ENCODE results near the gene TYK2. TPM values are rescaled to one million over a fixed set of nuclear protein-coding genes. Genes with fewer than 3 reads are reported as not detected.

The TYK2 gene
- polyA plus RNA-seq, 6 donors from 2014 or later: 26.1 to 67.7 (median 48.5) TPM

DNA sequence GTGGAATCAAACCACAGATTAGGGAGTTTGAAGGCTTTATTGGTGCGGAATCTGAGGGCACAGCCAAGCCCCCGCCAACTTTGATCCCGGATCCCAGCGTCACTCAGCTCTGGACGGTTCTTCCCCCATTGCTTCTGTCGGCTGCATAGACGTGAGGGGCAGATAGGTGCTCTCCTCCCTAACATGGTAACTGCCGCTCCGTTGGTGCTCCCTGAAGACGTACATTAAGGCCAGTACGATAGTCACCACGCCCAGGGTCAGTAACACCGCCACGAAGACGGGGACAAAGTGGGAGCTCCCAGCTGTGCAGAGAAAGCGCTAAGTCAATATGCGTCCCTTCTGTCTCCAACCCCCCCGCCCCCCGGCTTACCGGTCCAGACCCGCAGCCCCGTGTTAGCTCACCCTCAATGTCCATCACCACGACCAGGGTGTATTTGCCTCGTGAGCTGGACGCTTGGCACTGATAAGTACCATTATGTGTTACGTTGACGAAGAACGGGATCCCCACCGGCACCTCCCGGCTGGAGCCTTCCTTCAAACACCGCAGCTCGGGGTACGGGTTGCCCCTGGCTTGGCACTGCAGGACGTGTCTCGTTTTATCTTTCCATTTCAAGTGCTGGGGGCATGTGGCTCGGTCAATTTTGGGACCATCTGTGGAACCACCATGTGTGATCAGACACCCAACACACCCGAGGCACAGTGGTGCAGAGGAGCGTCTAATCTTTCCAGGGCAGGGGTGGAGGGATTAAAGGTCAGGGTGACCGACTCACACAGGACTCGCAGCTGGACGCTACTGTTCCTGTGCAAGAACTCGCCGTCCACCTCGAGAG, 46.4 kb downstream of the TYK2 start:
- ATAC-seq (ENCODE audit: low read depth in 2 of 2) (no peak), DNase-seq (no peak)
- Mint-ChIP-seq H3K27ac (peak overlapping the region; percentile 92 to 98 (median 96)), H3K4me3 (peak overlapping the region; percentile 94 to 99 (median 97)), H3K36me3 (no peaks in the 10 kb centered on the region), H3K4me1 (peaks cover 23 to 56% (median 56%) of the 10 kb centered on the region in 3 donors), H3K9me3 (no peaks in the 10 kb centered on the region), H3K27me3 (no peaks in the 10 kb centered on the region)

DNA sequence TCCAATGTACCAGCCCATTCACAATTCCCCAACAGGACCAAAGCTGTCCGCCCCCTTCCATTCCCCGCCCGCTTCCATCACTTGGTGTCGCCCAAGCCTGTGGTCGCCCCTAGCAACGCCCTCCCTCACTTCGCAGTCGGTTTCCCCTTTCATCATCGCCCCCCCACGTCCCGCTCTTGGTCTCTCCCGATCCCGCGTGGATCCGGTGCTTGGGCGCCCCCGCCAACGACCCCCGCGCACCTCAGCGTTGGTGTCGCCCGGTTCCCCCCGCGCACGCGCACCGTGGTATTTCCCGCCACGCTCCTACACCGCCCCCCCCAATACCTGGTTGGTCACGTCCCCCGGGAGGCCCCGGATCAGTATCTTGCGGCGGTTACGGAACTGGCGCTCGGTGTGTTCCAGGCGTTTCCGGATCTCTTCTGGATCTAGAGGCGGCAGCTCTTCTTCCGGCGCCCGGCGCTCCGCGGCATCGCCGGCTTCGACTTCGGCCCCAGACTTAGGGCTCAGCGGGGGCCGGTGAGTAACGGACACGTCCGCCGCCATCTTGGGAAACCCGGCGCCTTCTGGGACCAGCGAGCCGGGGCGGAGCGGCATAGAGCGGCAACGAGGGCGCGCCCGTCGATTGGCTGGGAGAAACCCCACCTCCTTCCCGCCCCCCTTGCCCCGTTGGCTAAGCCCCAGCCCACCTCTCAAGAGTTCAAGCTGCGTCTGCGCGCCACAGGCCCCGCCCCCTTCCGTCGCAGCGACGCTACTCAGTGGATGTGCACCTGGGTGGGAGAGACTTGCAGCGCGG, 47.2 kb downstream of the TYK2 start, which contains the start of gene RAVER1:
RAVER1 (minus strand) TSS at position 565 of the 793 bp plus-strand sequence; CDS start at position 543, 22 bp downstream.
- peak; percentile 96 for DNase-seq
- peak; percentile 90 to 91 for ATAC-seq (ENCODE audit: low read depth in 2 of 2)
- Mint-ChIP-seq H3K4me1 (peaks cover 15 to 48% (median 48%) of the 10 kb centered on the region in 3 donors), H3K9me3 (no peaks in the 10 kb centered on the region), H3K36me3 (no peaks in the 10 kb centered on the region), H3K27ac (peak within 1 kb of the TSS; percentile 92 to 98 (median 96)), H3K4me3 (peak within 1 kb of the TSS; percentile 94 to 99 (median 97)), H3K27me3 (no peaks in the 10 kb centered on the region)

DNA sequence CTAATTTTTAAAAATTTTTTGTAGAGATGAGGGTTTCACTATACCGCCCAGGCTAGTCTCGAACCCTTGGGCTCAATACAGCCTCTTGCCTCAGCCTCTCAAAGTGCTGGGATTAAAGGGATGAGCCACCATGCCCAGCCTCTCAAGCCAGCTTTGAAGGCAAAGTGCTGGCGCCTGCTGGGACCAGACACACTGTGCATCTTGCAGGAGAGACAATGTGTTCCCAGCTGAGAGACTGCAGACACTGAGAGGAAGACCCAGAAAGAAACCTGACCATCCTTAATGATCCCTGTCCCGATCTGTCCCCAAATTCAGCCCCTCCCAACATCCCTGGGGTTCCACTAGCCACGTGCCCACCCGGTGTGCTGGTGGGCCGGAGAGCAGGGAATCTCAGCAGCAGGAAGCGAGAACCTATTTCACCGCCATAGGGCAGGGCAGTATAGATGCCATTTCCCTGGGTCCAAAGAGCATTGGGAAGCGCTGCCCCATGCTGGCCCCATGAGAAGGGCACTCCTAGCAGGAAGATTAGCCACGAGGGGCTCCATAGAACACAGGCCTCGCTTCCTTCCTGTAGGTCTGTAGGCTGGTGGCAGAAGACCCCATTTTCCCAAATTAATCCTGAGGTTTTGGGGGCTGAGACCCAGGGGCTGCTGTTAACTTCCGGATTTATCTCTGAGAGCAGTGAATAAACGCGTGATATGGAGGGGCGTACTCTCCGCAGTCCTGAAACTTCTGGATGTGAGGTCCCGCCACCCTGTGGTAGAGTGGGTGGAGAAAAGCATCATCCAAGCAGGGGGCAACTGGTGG, 48.0 kb downstream of the TYK2 start:
- Mint-ChIP-seq H3K4me1 (peaks cover 15 to 48% (median 46%) of the 10 kb centered on the region in 3 donors), H3K27me3 (no peaks in the 10 kb centered on the region), H3K4me3 (peak overlapping the region; percentile 94 to 99 (median 97)), H3K27ac (peak overlapping the region; percentile 92 to 98 (median 96)), H3K9me3 (no peaks in the 10 kb centered on the region), H3K36me3 (no peaks in the 10 kb centered on the region)
- no peak for DNase-seq
- ATAC-seq (ENCODE audit: low read depth in 2 of 2): no peak

DNA sequence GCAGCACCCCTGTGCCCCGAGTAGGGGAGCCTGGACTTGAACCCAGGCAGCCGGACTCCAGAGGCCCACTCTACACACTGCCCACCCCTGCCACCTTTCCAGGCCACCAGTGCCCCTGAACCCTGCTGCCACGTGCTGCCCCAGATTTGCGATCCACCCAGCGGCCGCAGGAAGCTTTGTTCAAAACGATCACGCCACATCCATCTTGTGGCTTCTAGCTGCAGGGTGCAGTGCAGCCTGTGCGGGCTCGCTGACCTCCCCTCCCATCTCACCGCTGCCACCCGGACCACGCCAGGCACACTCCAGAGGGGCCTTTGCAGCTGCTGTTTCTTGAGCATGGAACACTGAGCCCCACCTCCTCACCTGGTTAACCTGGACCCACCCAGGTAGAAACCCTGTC, 50.8 kb downstream of the TYK2 start:
- DNase-seq: no peak
- Mint-ChIP-seq H3K27me3 (no peaks in the 10 kb centered on the region), H3K4me1 (peaks cover 15 to 36% (median 36%) of the 10 kb centered on the region in 3 donors), H3K36me3 (no peaks in the 10 kb centered on the region), H3K9me3 (no peaks in the 10 kb centered on the region), H3K27ac (peak overlapping the region in 1 of 6 donors; percentile 88), H3K4me3 (peak overlapping the region in 2 of 8 donors; percentile 10 to 44)
- no peak for ATAC-seq (ENCODE audit: low read depth in 2 of 2)

DNA sequence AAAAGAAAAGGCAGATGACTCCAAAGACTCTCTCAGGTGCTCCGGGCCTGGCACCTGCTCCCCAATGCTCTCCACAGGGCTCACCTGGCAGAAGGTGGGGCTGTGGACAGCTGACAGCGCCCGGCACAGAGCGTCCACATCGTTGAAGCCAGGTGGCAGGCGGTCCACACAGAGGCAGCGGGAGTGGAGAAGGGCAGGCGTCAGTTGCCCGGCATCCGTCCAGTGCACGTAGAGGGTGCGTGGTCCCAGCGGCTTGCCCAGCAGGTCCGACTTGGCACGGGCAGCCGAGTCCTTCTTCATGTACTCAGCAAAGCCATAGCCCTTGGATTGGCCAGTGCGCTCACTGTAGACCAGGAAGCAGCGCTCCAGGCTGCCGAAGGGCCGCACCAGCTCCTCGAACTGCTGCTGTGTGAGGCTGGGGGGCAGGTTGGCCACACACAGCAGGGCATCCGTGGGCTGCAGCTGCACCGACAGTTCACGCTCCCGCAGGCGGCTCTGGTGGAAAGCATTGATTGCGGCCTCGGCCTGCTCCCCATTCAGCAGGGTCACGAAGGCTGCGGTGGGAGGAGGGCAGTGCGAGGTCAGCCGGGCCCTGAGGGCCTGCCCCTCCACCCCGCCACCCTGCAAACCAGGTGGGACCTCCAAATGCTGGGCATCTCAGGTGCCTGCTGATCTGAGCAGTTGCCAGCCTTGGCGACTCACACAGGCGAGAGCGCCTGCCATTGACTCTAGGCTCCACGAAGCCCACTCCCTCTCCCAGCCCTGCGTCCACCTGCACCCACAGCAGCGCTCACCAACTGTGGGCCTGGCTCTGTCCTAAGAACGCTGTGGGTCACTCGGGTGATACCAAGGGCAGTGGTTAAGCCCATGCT, 51.6 kb downstream of the TYK2 start:
- Mint-ChIP-seq H3K36me3 (no peaks in the 10 kb centered on the region), H3K27ac (no peak overlapping the region), H3K9me3 (no peaks in the 10 kb centered on the region), H3K4me3 (no peak overlapping the region), H3K27me3 (no peaks in the 10 kb centered on the region), H3K4me1 (peaks cover 14 to 30% (median 29%) of the 10 kb centered on the region in 3 donors)
- DNase-seq: no peak
- ATAC-seq (ENCODE audit: low read depth in 2 of 2): no peak

GRCh38 chr19:10327793-10328192, 52.6 kb downstream of the TYK2 start:
- no peaks in the 10 kb centered on the region for H3K27me3 Mint-ChIP-seq
- no peak for DNase-seq
- no peaks in the 10 kb centered on the region for H3K9me3 Mint-ChIP-seq
- H3K4me1 Mint-ChIP-seq: peaks cover 6 to 29% (median 21%) of the 10 kb centered on the region in 3 donors
- no peak overlapping the region for H3K4me3 Mint-ChIP-seq
- H3K36me3 Mint-ChIP-seq: no peaks in the 10 kb centered on the region
- peak overlapping the region in 1 of 6 donors; percentile 62 for H3K27ac Mint-ChIP-seq
- ATAC-seq (ENCODE audit: low read depth in 2 of 2): no peak

GRCh38 chr19:10325732-10326131, 54.6 kb downstream of the TYK2 start:
- DNase-seq (no peak), ATAC-seq (ENCODE audit: low read depth in 2 of 2) (no peak)
- no peaks in the 10 kb centered on the region for H3K27me3 Mint-ChIP-seq
- no peaks in the 10 kb centered on the region for H3K9me3 Mint-ChIP-seq
- H3K27ac Mint-ChIP-seq: peak overlapping the region in 1 of 6 donors; percentile 86
- peaks cover 0 to 9% of the 10 kb centered on the region in 2 donors for H3K36me3 Mint-ChIP-seq
- H3K4me1 Mint-ChIP-seq: peaks cover 5 to 21% (median 11%) of the 10 kb centered on the region in 3 donors
- no peak overlapping the region for H3K4me3 Mint-ChIP-seq

GRCh38 chr19:10321874-10322835, 58.2 kb downstream of the TYK2 start:
- Mint-ChIP-seq H3K4me3 (peak overlapping the region in 1 of 8 donors; percentile 9), H3K4me1 (peaks cover 0 to 9% (median 9%) of the 10 kb centered on the region in 3 donors), H3K36me3 (peaks cover 4 to 17% of the 10 kb centered on the region in 2 donors), H3K27me3 (no peaks in the 10 kb centered on the region), H3K27ac (peak overlapping the region in 3 of 6 donors; percentile 17 to 89 (median 59)), H3K9me3 (no peaks in the 10 kb centered on the region)
- DNase-seq (no peak), ATAC-seq (ENCODE audit: low read depth in 2 of 2) (no peak)

DNA sequence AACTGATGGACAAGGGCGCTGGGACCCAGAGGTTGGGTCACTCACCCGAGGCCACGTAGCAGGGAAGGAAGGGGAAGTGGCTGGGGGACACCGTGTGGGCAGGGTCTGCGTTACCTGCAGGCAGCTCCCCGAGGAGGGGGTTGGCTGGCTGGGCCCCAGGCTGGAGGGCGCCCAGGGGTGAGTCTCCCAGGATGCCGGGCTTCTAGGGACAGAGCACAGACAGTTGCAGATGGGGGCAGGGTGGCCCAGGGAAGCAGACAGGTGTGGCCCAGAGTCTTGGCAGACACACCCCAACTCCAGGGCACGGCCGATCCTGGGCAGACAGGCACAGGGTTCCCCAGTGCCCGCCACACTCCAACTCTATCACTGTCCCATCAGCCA, 59.0 kb downstream of the TYK2 start:
- ATAC-seq (ENCODE audit: low read depth in 2 of 2) (no peak), DNase-seq (no peak)
- H3K4me1 Mint-ChIP-seq: peaks cover 5 to 13% (median 9%) of the 10 kb centered on the region in 3 donors
- no peak overlapping the region for H3K27ac Mint-ChIP-seq
- H3K36me3 Mint-ChIP-seq: peaks cover 4 to 17% of the 10 kb centered on the region in 2 donors
- no peaks in the 10 kb centered on the region for H3K27me3 Mint-ChIP-seq
- H3K9me3 Mint-ChIP-seq: no peaks in the 10 kb centered on the region
- peak overlapping the region in 1 of 8 donors; percentile 9 for H3K4me3 Mint-ChIP-seq

DNA sequence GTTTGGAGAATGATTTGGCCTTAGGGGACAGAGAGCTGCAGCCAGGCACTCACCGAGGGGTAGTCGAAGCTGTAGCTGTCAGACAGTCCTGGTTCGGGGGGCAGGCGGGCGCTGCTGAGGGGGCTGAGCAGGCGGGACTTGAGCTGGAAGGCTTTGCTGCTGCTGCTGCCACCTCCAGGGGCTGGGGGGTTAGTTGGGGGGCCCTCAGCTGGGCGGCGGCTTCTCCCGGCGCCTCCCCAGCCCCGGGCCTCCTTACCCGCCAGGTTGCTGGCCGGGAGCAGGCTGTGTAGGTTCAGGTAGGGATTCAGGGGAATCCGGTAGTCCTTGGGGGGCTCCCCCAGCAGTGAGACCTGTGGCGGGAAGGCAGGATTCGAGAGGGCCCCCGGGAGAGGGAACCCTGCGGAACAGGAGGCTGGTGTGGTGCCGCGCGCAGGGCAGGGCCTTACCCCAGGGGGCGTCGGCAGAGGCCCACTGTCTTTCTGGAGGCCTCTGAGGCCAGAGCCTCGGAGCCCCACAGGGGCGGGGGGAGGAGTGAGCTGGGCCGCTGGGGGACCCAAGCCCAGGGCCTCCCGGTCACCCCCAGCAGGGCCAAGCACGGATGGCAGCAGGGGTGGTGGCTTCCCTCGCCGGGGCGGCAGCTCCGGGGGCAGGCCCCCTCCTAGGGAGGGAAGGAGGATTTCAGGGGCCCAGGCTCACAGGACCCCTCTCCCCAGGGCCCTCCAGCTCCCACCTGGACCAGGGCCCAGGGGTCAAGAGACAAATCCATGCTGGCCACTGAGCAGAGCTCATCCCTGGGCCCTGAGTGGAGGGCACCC, 59.6 kb downstream of the TYK2 start:
- no peak for DNase-seq
- H3K9me3 Mint-ChIP-seq: no peaks in the 10 kb centered on the region
- no peak for ATAC-seq (ENCODE audit: low read depth in 2 of 2)
- no peak overlapping the region for H3K27ac Mint-ChIP-seq
- no peaks in the 10 kb centered on the region for H3K27me3 Mint-ChIP-seq
- peaks cover 11 to 19% (median 12%) of the 10 kb centered on the region in 3 donors for H3K4me1 Mint-ChIP-seq
- H3K4me3 Mint-ChIP-seq: no peak overlapping the region
- H3K36me3 Mint-ChIP-seq: peaks cover 4 to 17% of the 10 kb centered on the region in 2 donors
